GM21737 (cell line): ENCODE measurements around the gene XYLT1.
"Not testable (repeated sequence)": the region's sequence is repeated elsewhere in the genome, so short reads cannot be mapped to it uniquely, and the experiment has no call there.

Experiments
- ATAC-seq: cut with Tn5 transposase; IDR thresholded peaks from one replicate; pipeline ENCODE4 v1.9.1; 2021; ENCODE audit warnings: mild to moderate bottlenecking, moderate library complexity; ENCODE audit not compliant: unreplicated experiment

Gene XYLT1

GRCh38 chr16:17470908-17471718 is at the start of gene XYLT1:
XYLT1 (minus strand) TSS chr16:17470960; CDS start chr16:17470796, 164 bp downstream.
- no peak for ATAC-seq

- no peak for ATAC-seq
Observed at GRCh38 chr16:17520111-17520510, 49.4 kb upstream of the XYLT1 start.

GRCh38 chr16:17519101-17519955 is 48.6 kb upstream of the XYLT1 start:
- no peak for ATAC-seq

- ATAC-seq, result no peak
Observed at GRCh38 chr16:17518441-17518840, 47.7 kb upstream of the XYLT1 start.

- ATAC-seq, result no peak
Observed at GRCh38 chr16:17515421-17516210, 44.9 kb upstream of the XYLT1 start.

GRCh38 chr16:17512636-17513220 is 42.0 kb upstream of the XYLT1 start:
- ATAC-seq, result no peak

GRCh38 chr16:17511340-17511739 is 40.6 kb upstream of the XYLT1 start:
- no peak for ATAC-seq

- ATAC-seq, result no peak
Observed at GRCh38 chr16:17510567-17510966, 39.8 kb upstream of the XYLT1 start.

GRCh38 chr16:17509194-17509593 is 38.4 kb upstream of the XYLT1 start:
- no peak for ATAC-seq

- ATAC-seq, result no peak
Observed at GRCh38 chr16:17508303-17508702, 37.5 kb upstream of the XYLT1 start.

GRCh38 chr16:17507516-17507915 is 36.8 kb upstream of the XYLT1 start:
- ATAC-seq, result not testable (repeated sequence)

- ATAC-seq, result not testable (repeated sequence)
Observed at GRCh38 chr16:17505828-17506227, 35.1 kb upstream of the XYLT1 start.

- ATAC-seq, result no peak
Observed at GRCh38 chr16:17504050-17504449, 33.3 kb upstream of the XYLT1 start.

GRCh38 chr16:17503331-17503730 is 32.6 kb upstream of the XYLT1 start:
- no peak for ATAC-seq

GRCh38 chr16:17501321-17501720 is 30.6 kb upstream of the XYLT1 start:
- no peak for ATAC-seq

GRCh38 chr16:17499223-17499902 is 28.6 kb upstream of the XYLT1 start:
- ATAC-seq, result no peak

GRCh38 chr16:17497648-17498047 is 26.9 kb upstream of the XYLT1 start:
- no peak for ATAC-seq

GRCh38 chr16:17496891-17497290 is 26.1 kb upstream of the XYLT1 start:
- ATAC-seq, result no peak

- no peak for ATAC-seq
Observed at GRCh38 chr16:17493012-17493411, 22.3 kb upstream of the XYLT1 start.

- ATAC-seq, result no peak
Observed at GRCh38 chr16:17491140-17491662, 20.4 kb upstream of the XYLT1 start.
